Suprapubic skin (tissue), 4 donors: Measurements from ENCODE around the gene DDX19B. TPM values are rescaled to one million over a fixed set of nuclear protein-coding genes. Genes with fewer than 3 reads are reported as not detected.

Experiments used
- DNase-seq, 2 donors: peaks; one replicate each; pipeline ENCODE4 v3.0.0-alpha.2; 2019; ENCODE audit warnings: low spot score in 2 of 2
- H3K27ac ChIP-seq: fragments of 200-600 bp; sonication (generic); one replicate; pipeline ENCODE4 v1.5.1; 2019
- H3K27me3 ChIP-seq: fragments of 200-600 bp; sonication (generic); one replicate; pipeline ENCODE4 v1.5.1; 2019
- H3K36me3 ChIP-seq: fragments of 200-600 bp; sonication (generic); one replicate; pipeline ENCODE4 v1.5.1; 2019
- H3K4me1 ChIP-seq: fragments of 200-600 bp; sonication (generic); one replicate; pipeline ENCODE4 v1.5.1; 2019
- H3K4me3 ChIP-seq: fragments of 200-600 bp; sonication (generic); one replicate; pipeline ENCODE4 v1.5.1; 2019; ENCODE audit warnings: mild to moderate bottlenecking
- H3K9me3 ChIP-seq: fragments of 200-600 bp; sonication (generic); one replicate; pipeline ENCODE4 v1.5.1; 2019
- CTCF ChIP-seq, 2 donors: fragments of 200-600 bp in 1 of 2; fragments of 450-650 bp in 1 of 2; sonication (generic) in 1 of 2; IDR thresholded peaks; one replicate each; pipeline ENCODE4 v1.5.1; 2016 to 2019; ENCODE audit warnings: antibody characterized with exemption in 2 of 2, mild to moderate bottlenecking in 1 of 2, moderate library complexity in 1 of 2
- EP300 ChIP-seq: sonication (generic); formaldehyde crosslinking; IDR thresholded peaks from one replicate; pipeline ENCODE4 v1.6.1; 2017; ENCODE audit warnings: antibody characterized with exemption
- POLR2A ChIP-seq, 2 donors: fragments of 450-650 bp; IDR thresholded peaks; one replicate each; pipeline ENCODE4 v1.6.1; 2017; ENCODE audit warnings: antibody characterized with exemption in 2 of 2, mild to moderate bottlenecking in 2 of 2, moderate library complexity in 2 of 2
- POLR2AphosphoS5 ChIP-seq, 3 donors: sonication (generic); formaldehyde crosslinking; IDR thresholded peaks; one replicate each; pipeline ENCODE4 v1.6.1; 2017; ENCODE audit warnings: antibody characterized with exemption in 3 of 3
- WGBS: methylation state at CpG from one replicate; pipeline ENCODE4 v1.1.5; 2018; 5-methylcytosine and 5-hydroxymethylcytosine counted together
- total RNA-seq, 4 donors: library from RNA; depleted of rRNA; stranded (reverse); fragments of >200 nt; gene quantifications; one replicate each; pipeline ENCODE4 v1.1.0, GENCODE V29; 2016

The DDX19B gene
- total RNA-seq, 4 donors from 2014 or later, result 31.9 to 58.6 (median 43.6) TPM

- Histone ChIP-seq H3K27ac (no peak overlapping the region), H3K27me3 (no peaks in the 10 kb centered on the region), H3K36me3 (no peaks in the 10 kb centered on the region), H3K4me3 (no peak overlapping the region), H3K9me3 (no peaks in the 10 kb centered on the region), H3K4me1 (peaks cover 11% of the 10 kb centered on the region)
- WGBS, result 95% methylated on average over 28 of the region's 28 CpGs
- DNase-seq, result no peak
- TF ChIP-seq CTCF (IDR thresholded peaks at IDR 0.05) (no peak), EP300 (no peak), POLR2AphosphoS5 (IDR thresholded peaks at IDR 0.05) (no peak), POLR2A (IDR thresholded peaks at IDR 0.05) (no peak)
Measured at GRCh38 chr16:70294385-70295025, 4.5 kb upstream of the DDX19B start.

DNA sequence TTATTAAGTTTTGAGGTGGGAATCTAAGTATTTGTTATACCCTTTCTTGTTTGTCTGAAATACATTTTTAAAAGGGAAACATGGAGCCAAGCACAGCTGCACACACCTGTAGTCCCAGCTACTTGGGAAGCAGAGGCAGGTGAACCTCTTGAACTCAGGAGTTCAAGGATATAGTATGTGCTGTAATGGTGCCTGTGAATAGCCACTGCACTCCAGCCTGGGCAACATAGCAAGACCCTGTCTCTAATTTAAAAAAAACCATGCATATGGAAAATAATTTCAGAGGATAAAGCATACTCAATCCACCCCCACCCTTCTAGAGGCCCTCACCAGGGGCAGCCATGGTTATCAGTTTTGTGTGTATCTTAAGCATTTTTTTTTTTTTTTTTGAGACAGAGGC is 3.4 kb upstream of the DDX19B start:
- H3K27me3 ChIP-seq, result no peaks in the 10 kb centered on the region
- H3K4me3 ChIP-seq, result no peak overlapping the region
- peaks cover 15% of the 10 kb centered on the region for H3K4me1 ChIP-seq
- TF ChIP-seq EP300, result no peak
- TF ChIP-seq POLR2A (IDR thresholded peaks at IDR 0.05), result no peak
- no peak for TF ChIP-seq POLR2AphosphoS5 (IDR thresholded peaks at IDR 0.05)
- no peak for TF ChIP-seq CTCF (IDR thresholded peaks at IDR 0.05)
- no peak overlapping the region for H3K27ac ChIP-seq
- no peaks in the 10 kb centered on the region for H3K9me3 ChIP-seq
- DNase-seq, result no peak
- no peaks in the 10 kb centered on the region for H3K36me3 ChIP-seq

GRCh38 chr16:70301121-70301520 is 2.1 kb downstream of the DDX19B start:
- no peak overlapping the region for H3K4me3 ChIP-seq
- H3K36me3 ChIP-seq, result peaks cover 5% of the 10 kb centered on the region
- DNase-seq, result no peak
- H3K9me3 ChIP-seq, result no peaks in the 10 kb centered on the region
- TF ChIP-seq POLR2A (IDR thresholded peaks at IDR 0.05) (no peak), EP300 (no peak), CTCF (IDR thresholded peaks at IDR 0.05) (no peak), POLR2AphosphoS5 (IDR thresholded peaks at IDR 0.05) (no peak)
- no peak overlapping the region for H3K27ac ChIP-seq
- no peaks in the 10 kb centered on the region for H3K27me3 ChIP-seq
- 95% methylated on average over 1 of the region's 1 CpG for WGBS
- H3K4me1 ChIP-seq, result peaks cover 15% of the 10 kb centered on the region

DNA sequence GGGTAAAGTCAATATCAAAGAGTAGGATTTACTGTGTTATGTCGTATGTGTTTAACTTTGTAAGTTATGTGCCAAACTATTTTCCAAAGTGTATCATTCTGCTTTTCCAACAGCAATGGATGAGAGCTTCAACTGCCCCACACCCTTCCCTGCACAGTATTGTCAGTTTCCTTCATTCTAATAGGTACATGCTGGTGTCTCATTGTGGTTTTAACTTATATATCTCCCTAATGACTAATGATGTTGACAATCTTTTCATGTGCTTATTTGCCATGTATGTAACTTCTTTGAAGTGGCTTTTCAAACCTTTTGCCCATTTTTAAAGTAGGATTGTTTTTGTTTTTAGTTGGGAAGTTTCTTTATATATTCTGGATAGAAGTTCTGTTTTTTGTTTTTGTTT is 3.8 kb downstream of the DDX19B start:
- Histone ChIP-seq H3K4me1 (peaks cover 15% of the 10 kb centered on the region), H3K27ac (no peak overlapping the region), H3K36me3 (peaks cover 5% of the 10 kb centered on the region), H3K4me3 (no peak overlapping the region), H3K9me3 (no peaks in the 10 kb centered on the region), H3K27me3 (no peaks in the 10 kb centered on the region)
- no peak for DNase-seq
- TF ChIP-seq POLR2AphosphoS5 (IDR thresholded peaks at IDR 0.05), result no peak
- no peak for TF ChIP-seq CTCF (IDR thresholded peaks at IDR 0.05)
- TF ChIP-seq POLR2A (IDR thresholded peaks at IDR 0.05), result no peak
- no peak for TF ChIP-seq EP300
- 61% methylated on average over 1 of the region's 1 CpG for WGBS

DNA sequence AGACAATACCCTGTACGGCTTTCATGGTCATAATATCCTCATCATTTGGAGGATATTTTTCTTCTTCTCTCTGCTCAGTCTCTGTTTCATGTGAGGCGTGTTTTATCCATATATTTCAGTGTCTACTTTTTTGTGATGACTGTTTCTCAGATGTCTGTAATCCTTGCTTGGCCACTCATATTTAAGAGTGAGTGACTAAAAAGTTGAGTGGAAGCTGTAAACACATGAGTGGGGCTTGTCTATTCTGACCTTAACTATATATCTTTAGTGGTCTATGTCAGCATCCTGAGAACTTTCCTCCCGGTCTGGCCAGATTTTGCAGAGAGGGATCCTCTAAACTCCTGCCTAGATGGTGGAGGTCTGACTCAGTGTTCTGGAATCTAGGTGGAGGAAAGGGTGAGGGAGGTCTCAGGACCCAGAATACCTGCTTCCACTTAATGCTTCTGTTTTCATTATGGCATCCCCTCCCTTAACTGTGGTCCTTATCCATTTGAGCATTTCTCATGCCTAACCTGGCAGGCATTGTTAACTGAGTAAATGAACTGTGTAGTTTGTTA is 6.0 kb downstream of the DDX19B start:
- Histone ChIP-seq H3K4me1 (peaks cover 3% of the 10 kb centered on the region), H3K36me3 (peaks cover 8% of the 10 kb centered on the region), H3K4me3 (no peak overlapping the region), H3K27ac (no peak overlapping the region), H3K9me3 (no peaks in the 10 kb centered on the region), H3K27me3 (no peaks in the 10 kb centered on the region)
- TF ChIP-seq POLR2AphosphoS5 (IDR thresholded peaks at IDR 0.05) (no peak), POLR2A (IDR thresholded peaks at IDR 0.05) (no peak), EP300 (no peak), CTCF (IDR thresholded peaks at IDR 0.05) (no peak)
- WGBS, result 74% methylated on average over 3 of the region's 3 CpGs
- DNase-seq, result no peak
